CD14-positive monocyte (primary cell): ENCODE measurements around the gene ARHGEF19. TPM values are rescaled to one million over a fixed set of nuclear protein-coding genes. Genes with fewer than 3 reads are reported as not detected.

Experiments used
- DNase-seq, 3 donors: peaks; one replicate each; pipeline ENCODE4 v3.0.0-alpha.2; 2011 to 2022
- H2AFZ ChIP-seq: 2 replicates; pipeline ENCODE4 v1.6.0; 2012; ENCODE audit warnings: mild to moderate bottlenecking, low read depth, low read length, inconsistent platforms; ENCODE audit not compliant: insufficient read depth, poor library complexity, severe bottlenecking
- H3K27ac ChIP-seq, 2 donors: 1 replicate in 1 of 2; 2 replicates in 1 of 2; pipeline ENCODE4 v1.5.1; 2012 to 2013; ENCODE audit warnings: low read length in 2 of 2, control low read depth in 1 of 2, inconsistent platforms in 1 of 2, low read depth in 1 of 2, mild to moderate bottlenecking in 1 of 2
- H3K27me3 ChIP-seq, 2 donors: one replicate each; pipeline versions ENCODE4 v1.6.0 to v1.6.1; 2011 to 2013; ENCODE audit warnings: low read length in 2 of 2; ENCODE audit not compliant: control insufficient read depth in 2 of 2, insufficient read depth in 2 of 2
- H3K36me3 ChIP-seq, 2 donors: replicated peaks in 1 of 2; 1 replicate in 1 of 2; 2 replicates in 1 of 2; pipeline versions ENCODE4 v1.5.1 to v1.6.1; 2012 to 2013; ENCODE audit warnings: low read length in 2 of 2, control low read depth in 1 of 2, inconsistent platforms in 1 of 2, mild to moderate bottlenecking in 1 of 2; ENCODE audit not compliant: insufficient read depth in 2 of 2, control insufficient read depth in 1 of 2
- H3K4me1 ChIP-seq, 2 donors: 1 replicate in 1 of 2; 2 replicates in 1 of 2; pipeline versions ENCODE4 v1.5.1 to v1.6.1; 2012 to 2013; ENCODE audit warnings: low read length in 2 of 2, control low read depth in 1 of 2, inconsistent platforms in 1 of 2, mild to moderate bottlenecking in 1 of 2, moderate library complexity in 1 of 2; ENCODE audit not compliant: insufficient read depth in 2 of 2, control insufficient read depth in 1 of 2
- H3K4me2 ChIP-seq: replicated peaks from 2 replicates; pipeline ENCODE3; 2012; ENCODE audit warnings: low read length, moderate library complexity, mild to moderate bottlenecking; ENCODE audit not compliant: poor library complexity, severe bottlenecking; ENCODE audit errors: extremely low read depth
- H3K4me3 ChIP-seq, 3 experiments: fragments of 200-600 bp in 1 of 3; sonication (generic) in 1 of 3; replicated peaks in 1 of 3; 1 replicate in 2 of 3; 2 replicates in 1 of 3; pipeline ENCODE4 v1.5.1; 2011 to 2013; ENCODE audit warnings: low read length in 3 of 3, mild to moderate bottlenecking in 3 of 3, control low read depth in 2 of 3, low read depth in 2 of 3, inconsistent platforms in 1 of 3, moderate library complexity in 1 of 3
- H3K79me2 ChIP-seq: 2 replicates; pipeline ENCODE4 v1.6.0; 2012; ENCODE audit warnings: mild to moderate bottlenecking, control low read depth, inconsistent platforms, low read length, moderate library complexity; ENCODE audit not compliant: insufficient read depth
- H3K9ac ChIP-seq: 2 replicates; pipeline ENCODE4 v1.6.0; 2017; ENCODE audit warnings: low read length, mild to moderate bottlenecking; ENCODE audit not compliant: insufficient read depth, poor library complexity, severe bottlenecking
- H3K9me3 ChIP-seq, 2 donors: replicated peaks in 1 of 2; 1 replicate in 1 of 2; 2 replicates in 1 of 2; pipeline versions ENCODE4 v1.5.1 to v1.6.1; 2012 to 2013; ENCODE audit warnings: low read length in 2 of 2, control low read depth in 1 of 2; ENCODE audit not compliant: control insufficient read depth in 1 of 2, insufficient read depth in 1 of 2
- H4K20me1 ChIP-seq: 2 replicates; pipeline ENCODE4 v1.6.0; 2012; ENCODE audit warnings: mild to moderate bottlenecking, low read length, control low read depth, moderate library complexity; ENCODE audit not compliant: insufficient read depth
- H3K27ac Mint-ChIP-seq, 7 donors: one replicate each; pipeline ENCODE4 v1.8.0; 2020; ENCODE audit warnings: mild to moderate bottlenecking in 7 of 7, mixed read lengths in 7 of 7, moderate library complexity in 6 of 7, inconsistent platforms in 2 of 7
- H3K27me3 Mint-ChIP-seq, 3 donors: one replicate each; pipeline ENCODE4 v1.8.0; 2021 to 2022; ENCODE audit warnings: low read depth in 3 of 3, mild to moderate bottlenecking in 3 of 3, mixed read lengths in 3 of 3, moderate library complexity in 3 of 3, inconsistent platforms in 1 of 3
- H3K36me3 Mint-ChIP-seq, 2 donors: one replicate each; pipeline ENCODE4 v1.8.0; 2020; ENCODE audit warnings: mixed read lengths in 2 of 2, inconsistent platforms in 1 of 2, mild to moderate bottlenecking in 1 of 2
- H3K4me1 Mint-ChIP-seq: one replicate; pipeline ENCODE4 v1.8.0; 2020; ENCODE audit warnings: mild to moderate bottlenecking, mixed read lengths
- H3K4me3 Mint-ChIP-seq, 2 donors: one replicate each; pipeline ENCODE4 v1.8.0; 2020; ENCODE audit warnings: mild to moderate bottlenecking in 2 of 2, mixed read lengths in 2 of 2, moderate library complexity in 1 of 2
- H3K9me3 Mint-ChIP-seq, 7 donors: one replicate each; pipeline ENCODE4 v1.8.0; 2020 to 2022; ENCODE audit warnings: mixed read lengths in 7 of 7, mild to moderate bottlenecking in 6 of 7, moderate library complexity in 6 of 7, inconsistent platforms in 2 of 7
- WGBS: methylation state at CpG from one replicate; pipeline ENCODE4 v1.1.5; 2013; ENCODE audit warnings: missing lambda C conversion rate; ENCODE audit not compliant: insufficient coverage; 5-methylcytosine and 5-hydroxymethylcytosine counted together
- intact Hi-C, 2 donors: fragments of 100-400 bp; cut with micrococcal nuclease; formaldehyde crosslinking; loops; one replicate each; pipeline versions ENCODE4 v1.15.0 to v1.15.1; 2023
- polyA plus RNA-seq, 3 donors: library from polyadenylated mRNA; depleted of rRNA in 1 of 3; unstranded in 2 of 3; stranded (reverse) in 1 of 3; fragments of 300-500 nt in 2 of 3; fragments of >200 nt in 1 of 3; fragmentation: Illumina TruSeq in 2 of 3; gene quantifications; 1 replicate in 2 of 3; 2 replicates in 1 of 3; pipeline ENCODE4 v1.2.3, GENCODE V29; 2012 to 2021
- TF ChIP-seq, protein P1 (sequence below): fragments of 200-600 bp; IDR thresholded peaks from one replicate; pipeline ENCODE4 v1.8.0; 2022; ENCODE audit warnings: antibody characterized with exemption, mild to moderate bottlenecking

The ARHGEF19 gene
- polyA plus RNA-seq, 3 donors, result 2.2 to 7.9 (median 2.3) TPM

- TF ChIP-seq, protein P1, sequence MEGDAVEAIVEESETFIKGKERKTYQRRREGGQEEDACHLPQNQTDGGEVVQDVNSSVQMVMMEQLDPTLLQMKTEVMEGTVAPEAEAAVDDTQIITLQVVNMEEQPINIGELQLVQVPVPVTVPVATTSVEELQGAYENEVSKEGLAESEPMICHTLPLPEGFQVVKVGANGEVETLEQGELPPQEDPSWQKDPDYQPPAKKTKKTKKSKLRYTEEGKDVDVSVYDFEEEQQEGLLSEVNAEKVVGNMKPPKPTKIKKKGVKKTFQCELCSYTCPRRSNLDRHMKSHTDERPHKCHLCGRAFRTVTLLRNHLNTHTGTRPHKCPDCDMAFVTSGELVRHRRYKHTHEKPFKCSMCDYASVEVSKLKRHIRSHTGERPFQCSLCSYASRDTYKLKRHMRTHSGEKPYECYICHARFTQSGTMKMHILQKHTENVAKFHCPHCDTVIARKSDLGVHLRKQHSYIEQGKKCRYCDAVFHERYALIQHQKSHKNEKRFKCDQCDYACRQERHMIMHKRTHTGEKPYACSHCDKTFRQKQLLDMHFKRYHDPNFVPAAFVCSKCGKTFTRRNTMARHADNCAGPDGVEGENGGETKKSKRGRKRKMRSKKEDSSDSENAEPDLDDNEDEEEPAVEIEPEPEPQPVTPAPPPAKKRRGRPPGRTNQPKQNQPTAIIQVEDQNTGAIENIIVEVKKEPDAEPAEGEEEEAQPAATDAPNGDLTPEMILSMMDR, result no peak
- Histone ChIP-seq H3K9ac (no peak overlapping the region), H3K36me3 (peaks cover 44 to 67% of the 10 kb centered on the region in 2 donors), H3K4me3 (no peak overlapping the region), H4K20me1 (peaks cover 45% of the 10 kb centered on the region), H3K27me3 (no peaks in the 10 kb centered on the region), H3K9me3 (no peaks in the 10 kb centered on the region), H3K4me1 (peaks cover 20 to 23% of the 10 kb centered on the region in 2 donors), H3K4me2 (no peak overlapping the region), H2AFZ (no peak overlapping the region), H3K79me2 (no peaks in the 10 kb centered on the region), H3K27ac (peak overlapping the region in 1 of 2 donors; percentile 10)
- intact Hi-C loops, result loop anchor here (10.0 kb wide), 2 partner anchors 117 to 163 kb away; partner anchors contain the start of gene SZRD1 (in 1 of the 2)
- Mint-ChIP-seq H3K36me3 (peaks cover 49 to 56% of the 10 kb centered on the region in 2 donors), H3K4me1 (peaks cover 30% of the 10 kb centered on the region), H3K4me3 (no peak overlapping the region), H3K27ac (peak overlapping the region in 1 of 7 donors; percentile 45), H3K27me3 (peaks cover 0 to 3% (median under 1%) of the 10 kb centered on the region in 3 donors), H3K9me3 (no peaks in the 10 kb centered on the region)
- 94% methylated on average over 7 of the region's 8 CpGs for WGBS
- DNase-seq, result no peak
Observed at GRCh38 chr1:16248007-16248436, 35.6 kb upstream of the ARHGEF19 start.

DNA sequence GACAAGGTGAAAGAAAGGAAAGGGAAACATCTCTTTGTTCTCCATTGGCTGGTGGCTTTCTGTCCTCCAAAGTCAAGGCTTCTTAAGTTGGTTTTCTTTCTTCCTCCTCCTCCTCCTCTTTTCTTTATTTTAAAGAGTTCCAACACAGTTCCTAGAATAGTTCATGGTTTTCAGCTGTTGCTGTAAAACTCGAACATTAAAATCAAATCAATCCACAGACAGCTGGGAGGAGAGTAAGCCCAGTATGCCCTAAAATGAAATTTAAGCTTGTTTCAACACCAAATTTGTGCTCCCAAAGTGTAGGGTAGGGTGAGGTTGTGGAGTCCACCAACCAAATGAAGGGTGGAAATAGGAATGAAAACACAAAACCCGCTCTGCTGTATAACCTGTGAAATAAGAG is 35.0 kb upstream of the ARHGEF19 start:
- intact Hi-C loops, result loop anchor here (10.0 kb wide), 2 partner anchors 117 to 163 kb away; partner anchors contain the start of gene SZRD1 (in 1 of the 2)
- H3K4me1 ChIP-seq, result peaks cover 20 to 23% of the 10 kb centered on the region in 2 donors
- H3K27me3 Mint-ChIP-seq, result peaks cover 0 to 3% (median 2%) of the 10 kb centered on the region in 3 donors
- no peaks in the 10 kb centered on the region for H3K27me3 ChIP-seq
- H2AFZ ChIP-seq, result no peak overlapping the region
- peaks cover 39 to 61% of the 10 kb centered on the region in 2 donors for H3K36me3 ChIP-seq
- H3K4me1 Mint-ChIP-seq, result peaks cover 30% of the 10 kb centered on the region
- H3K27ac Mint-ChIP-seq, result peak overlapping the region in 1 of 7 donors; percentile 4
- H3K36me3 Mint-ChIP-seq, result peaks cover 44 to 51% of the 10 kb centered on the region in 2 donors
- no peak overlapping the region for H3K4me3 Mint-ChIP-seq
- no peak overlapping the region for H3K9ac ChIP-seq
- H3K9me3 Mint-ChIP-seq, result no peaks in the 10 kb centered on the region
- peaks cover 42% of the 10 kb centered on the region for H4K20me1 ChIP-seq
- H3K9me3 ChIP-seq, result no peaks in the 10 kb centered on the region
- H3K4me2 ChIP-seq, result no peak overlapping the region
- WGBS, result 92% methylated on average over 1 of the region's 2 CpGs
- H3K79me2 ChIP-seq, result no peaks in the 10 kb centered on the region
- TF ChIP-seq, protein P1, result no peak
- H3K27ac ChIP-seq, result no peak overlapping the region
- no peak for DNase-seq
- no peak overlapping the region for H3K4me3 ChIP-seq
